ENCODE data around the gene CLPTM1.
A peak's percentile ranks its signal among the peaks of the same experiment; 100 is the strongest.
"Not testable (repeated sequence)": the region's sequence is repeated elsewhere in the genome, so short reads cannot be mapped to it uniquely, and the experiment has no call there.

The CLPTM1 gene

DNA sequence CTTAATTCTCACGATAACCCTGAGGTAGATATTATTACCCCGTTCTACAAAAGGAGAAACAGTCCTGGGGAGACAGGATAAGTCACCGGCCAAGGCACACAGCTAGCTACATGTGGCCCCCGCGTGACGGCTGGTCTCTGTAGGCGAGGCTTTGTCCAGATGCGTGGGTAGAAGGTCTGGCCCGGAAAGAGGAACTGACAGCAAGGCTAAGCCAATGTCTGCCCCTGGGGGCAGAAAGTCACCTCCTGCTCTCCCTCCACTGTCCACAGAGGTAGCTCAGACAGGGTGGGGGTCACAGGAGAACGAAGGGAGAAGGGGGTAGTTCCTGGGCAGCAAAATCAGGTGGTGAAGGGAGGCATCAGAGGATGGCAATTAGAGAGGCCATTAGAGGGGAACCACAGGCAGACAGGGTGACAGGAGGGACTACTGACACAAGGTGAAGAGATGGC, 11.4 kb upstream of the CLPTM1 start:
- peak; percentile 96 for DNase-seq

DNA sequence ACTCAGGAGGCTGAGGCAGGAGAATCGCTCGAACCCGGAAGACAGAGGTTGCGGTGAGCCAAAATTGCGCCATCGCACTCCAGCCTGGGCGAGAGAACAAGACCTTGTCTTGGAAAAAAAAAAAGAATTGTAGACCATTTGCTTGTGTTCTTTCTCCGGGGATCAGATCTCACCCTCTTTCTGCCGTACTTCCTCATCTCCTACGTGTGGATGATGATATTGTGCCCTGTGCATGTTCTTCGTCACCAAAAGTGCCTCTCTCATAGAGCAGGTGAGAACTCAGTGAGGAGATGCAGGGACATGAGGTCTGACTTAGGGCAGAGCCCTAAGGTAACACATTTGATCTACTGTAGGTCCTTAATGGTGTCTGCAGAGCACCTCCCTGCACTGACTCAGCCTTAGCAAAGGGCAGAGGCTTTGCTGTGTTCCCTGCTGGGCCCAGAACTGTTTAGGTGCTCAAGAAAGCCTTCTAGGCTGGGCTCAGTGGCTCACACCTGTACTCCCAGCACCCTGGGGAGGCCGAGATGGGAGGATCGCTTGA, 8.1 kb upstream of the CLPTM1 start:
- DNase-seq: no peak

DNA sequence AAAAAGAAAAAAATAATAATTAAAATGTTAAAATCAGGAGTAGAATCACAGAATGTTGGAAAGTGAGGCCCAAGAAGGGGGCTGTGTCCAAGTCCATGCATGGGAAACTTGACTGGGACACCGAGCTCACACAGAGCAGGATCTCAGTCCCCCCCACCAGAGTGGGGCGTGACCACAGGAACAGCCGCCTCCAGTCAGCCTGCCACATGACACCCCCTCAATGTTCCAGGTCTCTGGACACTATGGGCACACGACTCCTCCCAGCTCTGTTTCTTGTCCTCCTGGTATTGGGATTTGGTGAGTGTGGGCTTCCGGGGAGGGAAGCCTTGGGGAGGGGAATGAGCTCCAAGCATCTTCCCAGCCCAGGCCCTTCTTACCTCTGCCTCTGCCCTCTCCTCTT, 6.9 kb upstream of the CLPTM1 start:
- DNase-seq: no peak

DNA sequence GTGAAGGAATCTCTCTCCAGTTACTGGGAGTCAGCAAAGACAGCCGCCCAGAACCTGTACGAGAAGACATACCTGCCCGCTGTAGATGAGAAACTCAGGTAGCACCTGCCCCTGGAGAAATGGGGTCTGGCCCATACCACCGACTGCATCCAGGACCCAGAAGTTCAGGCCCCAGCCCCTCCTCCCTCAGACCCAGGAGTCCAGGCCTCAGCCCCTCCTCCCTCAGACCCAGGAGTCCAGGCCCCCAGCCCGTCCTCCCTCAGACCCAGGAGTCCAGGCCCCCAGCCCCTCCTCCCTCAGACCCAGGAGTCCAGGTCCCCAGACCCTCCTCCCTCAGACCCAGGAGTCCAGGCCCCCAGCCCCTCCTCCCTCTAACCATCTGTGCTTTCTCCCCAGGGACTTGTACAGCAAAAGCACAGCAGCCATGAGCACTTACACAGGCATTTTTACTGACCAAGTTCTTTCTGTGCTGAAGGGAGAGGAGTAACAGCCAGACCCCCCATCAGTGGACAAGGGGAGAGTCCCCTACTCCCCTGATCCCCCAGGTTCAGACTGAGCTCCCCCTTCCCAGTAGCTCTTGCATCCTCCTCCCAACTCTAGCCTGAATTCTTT, 6.3 kb upstream of the CLPTM1 start:
- DNase-seq: no peak

DNA sequence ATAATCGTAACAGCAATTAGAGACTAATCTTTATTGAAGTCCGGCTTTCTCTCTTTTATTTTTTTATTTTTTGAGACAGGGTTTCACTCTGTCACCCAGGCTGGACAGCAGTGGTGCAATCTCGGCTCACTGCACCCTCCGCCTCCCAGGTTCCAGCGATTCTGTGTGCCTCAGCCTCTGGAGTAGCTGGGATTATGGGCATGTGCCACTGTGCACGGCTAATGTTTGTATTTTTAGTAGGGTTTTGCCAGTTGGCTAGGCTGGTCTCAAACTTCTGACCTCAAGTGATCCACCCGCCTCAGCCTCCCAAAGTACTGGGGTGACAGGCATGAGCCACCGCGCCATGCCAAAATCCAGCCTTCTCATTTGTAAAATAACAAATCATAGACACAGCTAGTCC, 5.6 kb upstream of the CLPTM1 start:
- no peak for DNase-seq

DNA sequence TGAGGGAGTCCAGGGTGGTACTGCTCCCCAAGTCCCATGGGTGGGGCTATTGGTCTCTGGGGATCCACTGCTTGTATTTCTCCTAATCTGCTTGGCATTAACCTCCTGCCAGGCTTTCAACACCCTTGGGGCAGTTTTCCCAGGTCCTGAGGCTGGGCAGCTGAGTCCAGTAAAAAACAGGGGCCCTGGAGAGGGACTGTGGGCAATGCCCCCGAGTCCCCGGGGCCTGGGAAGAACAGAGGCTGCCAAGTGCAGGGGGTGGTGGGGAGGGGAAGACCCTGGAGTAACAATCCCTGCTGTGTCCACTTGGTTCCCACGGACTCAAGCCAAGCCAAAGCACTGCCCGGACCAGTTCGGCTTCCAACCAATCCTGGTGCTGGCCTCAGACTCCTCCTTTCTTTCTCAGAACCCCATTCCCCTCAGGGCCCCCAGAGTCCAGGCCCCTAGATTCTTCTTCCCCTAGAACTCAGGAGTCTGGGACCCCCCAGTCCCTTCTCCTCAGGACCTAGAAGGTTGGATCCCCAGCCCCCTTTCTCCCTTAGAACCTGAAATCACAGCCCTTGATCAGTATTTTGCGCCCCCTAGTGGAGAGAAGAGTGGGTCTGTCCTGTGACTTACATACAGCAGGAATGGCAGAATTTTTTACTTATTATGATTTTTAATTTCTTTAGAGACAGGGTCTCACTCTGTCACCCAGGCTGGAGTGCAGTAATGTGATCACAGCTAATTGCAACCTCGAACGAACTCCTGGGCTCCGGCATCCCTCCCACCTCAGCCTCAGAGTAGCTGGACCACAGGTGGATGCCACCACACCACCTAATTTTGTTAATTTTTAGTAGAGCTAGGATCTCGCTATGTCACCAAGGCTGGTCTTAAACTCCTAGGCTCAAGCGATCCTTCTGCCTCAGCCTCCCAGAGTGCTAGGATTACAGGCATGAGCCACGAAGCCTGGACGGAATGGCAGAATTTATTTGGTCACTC, 3.7 kb upstream of the CLPTM1 start:
- DNase-seq: peak; percentile 89

DNA sequence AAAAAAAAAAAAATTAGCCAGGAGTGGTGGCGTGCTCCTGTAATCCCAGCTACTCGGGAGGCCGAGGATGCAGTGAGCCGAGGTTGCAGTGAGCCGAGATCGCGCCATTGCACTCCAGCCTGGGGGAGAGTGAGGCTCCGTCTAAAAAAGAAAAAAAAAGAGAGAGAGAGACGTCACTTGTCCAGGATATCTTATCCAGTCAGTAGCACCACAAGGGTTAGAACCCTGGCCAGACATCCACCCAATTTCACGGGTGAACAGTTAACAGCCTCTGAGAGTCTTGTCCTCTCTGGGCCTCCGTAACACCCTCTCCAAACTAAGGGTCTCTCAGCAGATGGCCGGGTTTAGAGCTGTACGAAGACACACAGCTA, 917 bp upstream of the CLPTM1 start:
- DNase-seq: no peak

DNA sequence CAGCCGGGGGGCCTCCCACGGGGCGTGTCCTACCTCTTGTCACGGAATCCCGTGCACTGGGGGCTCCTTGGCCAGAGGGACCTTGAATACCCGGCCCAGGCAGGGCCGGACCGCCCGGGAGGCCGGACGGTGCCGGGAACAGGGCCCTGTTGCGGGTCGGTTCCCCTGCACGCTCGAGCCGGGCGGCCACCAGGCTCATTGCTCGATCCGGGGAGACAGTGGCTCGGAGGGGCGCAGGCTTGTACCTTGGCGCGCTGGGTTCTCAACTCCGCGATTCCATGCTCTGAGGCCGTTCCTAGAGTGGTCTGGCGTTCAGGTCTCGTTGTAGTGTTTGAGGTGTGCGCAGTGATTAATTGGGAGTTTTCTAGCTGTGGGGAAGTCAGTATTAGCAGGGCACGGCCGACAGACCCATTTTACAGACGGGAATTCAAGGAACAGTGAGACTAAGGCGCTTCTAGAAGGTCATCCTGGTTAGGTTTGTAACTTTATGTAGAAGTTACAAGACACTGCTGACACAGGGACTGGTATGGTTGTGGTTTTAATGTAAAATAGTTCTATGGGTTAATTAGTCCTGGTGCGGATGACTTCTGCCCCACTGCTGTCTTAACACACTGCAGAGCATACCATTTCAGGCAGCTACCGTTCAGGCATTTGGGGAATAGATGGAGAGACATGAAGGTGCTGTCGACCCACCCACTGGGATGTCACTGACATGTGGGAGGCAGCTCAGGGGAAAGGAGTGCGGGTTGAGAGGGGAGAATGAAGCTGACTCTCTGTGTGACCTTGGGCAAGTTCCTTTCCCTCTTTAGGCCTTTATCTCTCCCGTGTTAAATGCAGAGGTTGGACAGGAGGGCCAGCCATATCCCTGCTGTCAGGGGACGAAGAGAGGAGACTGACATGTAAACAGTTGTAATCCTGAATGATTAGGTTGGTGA, 592 bp downstream of the CLPTM1 start:
- peak; percentile 38 for DNase-seq

DNA sequence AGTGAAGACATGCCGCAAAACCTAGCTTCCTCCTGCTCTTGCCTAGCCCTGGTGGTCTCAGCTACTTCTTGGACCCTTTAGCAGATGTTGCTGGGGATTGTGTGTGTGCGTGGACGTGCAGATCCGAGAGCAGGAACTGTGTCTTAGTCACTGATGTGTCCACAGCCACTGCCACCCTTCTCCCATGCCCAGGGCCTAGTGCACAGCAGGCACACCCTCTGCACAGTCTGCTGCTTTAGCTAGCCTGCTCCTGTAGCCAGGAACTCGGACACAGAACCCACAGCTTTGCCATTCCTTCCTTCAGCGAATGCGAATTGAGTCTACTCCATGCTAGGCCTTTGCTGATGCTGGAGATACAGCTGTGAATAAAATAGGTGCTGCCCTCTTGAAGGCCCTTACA, 2.3 kb downstream of the CLPTM1 start:
- no peak for DNase-seq

DNA sequence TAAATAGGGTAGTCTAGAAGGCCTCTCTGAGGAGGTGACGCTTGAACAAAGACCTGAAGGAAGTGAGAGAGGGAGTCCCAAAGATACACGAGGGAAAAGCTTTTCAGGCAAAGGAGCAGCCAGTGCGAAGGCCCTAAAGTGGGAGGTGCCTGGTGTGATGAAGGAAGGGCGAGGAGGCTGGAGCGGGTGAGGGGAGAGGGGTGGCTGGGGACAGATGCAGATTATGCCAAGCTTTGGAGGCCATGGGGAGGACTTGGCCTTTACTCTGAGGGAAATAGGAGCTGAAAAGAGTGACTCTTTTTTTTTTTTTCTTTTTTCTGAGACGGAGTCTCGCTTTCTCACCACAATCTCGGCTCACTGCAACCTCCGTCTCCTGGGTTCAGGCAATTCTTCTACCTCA, 2.9 kb downstream of the CLPTM1 start:
- no peak for DNase-seq

DNA sequence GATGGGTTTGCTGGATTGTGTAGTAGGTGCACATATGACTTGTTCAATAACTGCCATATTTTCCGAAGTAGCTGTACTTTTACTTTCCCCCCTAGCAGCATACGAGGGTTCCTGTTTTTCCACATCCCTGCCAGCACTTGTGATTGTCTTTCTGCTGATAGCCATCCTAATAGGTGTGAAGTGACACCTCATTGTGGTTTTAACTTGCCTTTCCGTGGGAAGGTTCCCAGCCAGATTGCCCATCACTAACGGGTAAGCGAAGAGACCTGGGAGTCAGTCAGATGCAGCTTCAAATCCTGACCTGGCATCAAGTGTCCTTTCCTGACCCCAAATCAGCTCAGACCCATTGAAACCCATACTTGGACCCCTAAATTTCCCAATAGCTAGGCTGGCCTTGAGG, 4.5 kb downstream of the CLPTM1 start:
- no peak for DNase-seq

DNA sequence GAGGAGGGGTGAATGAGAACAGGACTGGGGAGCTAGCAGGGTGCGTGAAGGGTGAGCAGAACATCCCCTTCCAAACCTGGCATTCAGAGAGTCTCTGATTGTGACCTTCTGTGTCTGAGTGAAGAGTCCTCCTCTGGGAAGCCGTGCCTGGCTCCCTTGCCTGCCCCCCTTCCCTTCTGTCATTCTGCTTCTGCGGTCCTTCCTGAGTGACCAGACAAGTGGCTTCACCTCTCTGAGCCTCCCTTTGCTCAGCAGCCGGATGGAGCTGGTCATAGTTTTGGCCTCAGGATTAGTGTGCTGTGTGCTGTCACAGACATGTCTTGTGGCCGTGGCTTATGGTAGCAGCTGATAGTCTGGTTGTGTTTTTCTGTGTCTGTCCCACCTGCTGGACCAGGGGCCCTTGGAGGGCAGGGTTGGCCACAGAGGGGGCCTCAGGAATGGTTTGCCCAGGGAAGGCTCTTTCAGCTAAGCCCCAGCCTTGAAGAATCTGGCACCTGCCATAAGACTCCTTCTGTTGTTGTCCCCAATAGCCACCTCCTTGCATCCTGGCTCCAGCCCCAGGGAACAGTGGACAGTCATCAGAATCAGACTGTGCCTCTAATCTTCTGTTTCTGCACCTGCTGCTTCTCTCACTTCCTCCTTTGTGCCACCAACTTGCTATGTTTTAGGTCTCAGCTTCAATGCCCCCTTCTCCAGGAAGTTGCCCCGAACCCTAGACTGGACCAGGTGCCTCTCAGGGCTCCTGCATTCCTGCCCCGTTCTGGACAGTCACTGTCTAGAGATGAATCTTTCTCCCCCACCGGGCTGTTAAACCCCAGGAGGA, 5.9 kb downstream of the CLPTM1 start:
- no peak for DNase-seq

DNA sequence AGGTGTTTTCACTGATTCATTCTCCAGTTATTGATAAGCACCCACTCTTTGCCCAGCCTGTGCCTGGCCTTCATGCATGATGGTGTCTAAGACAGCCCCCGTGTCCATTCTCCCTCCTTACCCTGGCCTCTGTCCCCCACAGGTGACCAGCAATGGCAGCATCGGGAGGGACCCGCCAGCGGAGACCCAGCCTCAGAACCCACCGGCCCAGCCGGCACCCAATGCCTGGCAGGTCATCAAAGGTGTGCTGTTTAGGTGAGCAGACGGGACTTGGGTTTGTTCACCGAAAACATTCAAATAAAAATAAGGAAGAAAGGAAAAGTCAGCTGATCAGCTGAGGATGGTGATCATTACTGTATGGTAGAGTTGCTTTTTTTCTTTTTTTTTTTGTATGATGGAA, 6.6 kb downstream of the CLPTM1 start:
- no peak for DNase-seq

DNA sequence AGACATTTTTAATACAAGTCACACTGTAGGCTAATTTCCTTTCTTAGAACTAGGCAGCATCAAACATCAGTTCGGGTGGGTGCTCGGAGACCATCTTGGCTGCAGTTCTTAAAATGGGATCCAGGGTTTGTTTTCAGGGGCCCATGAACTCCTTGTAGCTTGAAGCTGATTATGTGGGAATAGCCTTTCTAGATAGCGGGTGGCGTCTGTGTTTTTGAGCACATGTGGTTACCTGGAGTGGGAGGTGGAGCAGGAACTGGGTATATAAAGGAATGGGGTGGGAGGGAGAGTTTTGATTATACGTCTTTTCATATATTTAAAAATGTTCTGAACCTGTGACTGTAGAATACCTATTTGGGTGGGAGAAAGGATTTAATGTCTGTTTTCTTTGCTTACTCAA, 12.9 kb downstream of the CLPTM1 start:
- DNase-seq: no peak

DNA sequence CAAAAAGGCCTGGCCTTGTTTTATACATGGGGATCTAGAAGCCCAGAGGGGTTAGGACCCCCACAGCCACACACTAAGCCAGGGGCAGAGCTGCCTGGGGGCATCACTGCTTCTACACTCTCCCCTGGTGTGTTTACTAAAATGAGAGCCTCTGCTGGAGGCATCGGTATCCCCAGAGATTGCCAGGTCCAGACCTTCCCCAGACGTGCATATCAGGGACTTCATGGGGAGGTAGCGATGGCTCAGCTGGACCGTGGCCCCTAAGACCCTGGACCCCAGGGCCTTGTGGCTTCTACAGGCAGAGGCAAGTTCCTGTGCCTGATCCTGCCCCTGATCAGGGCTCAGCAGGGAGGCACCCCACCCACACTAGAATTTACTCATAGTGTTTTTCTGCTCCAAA, 13.5 kb downstream of the CLPTM1 start:
- no peak for DNase-seq

DNA sequence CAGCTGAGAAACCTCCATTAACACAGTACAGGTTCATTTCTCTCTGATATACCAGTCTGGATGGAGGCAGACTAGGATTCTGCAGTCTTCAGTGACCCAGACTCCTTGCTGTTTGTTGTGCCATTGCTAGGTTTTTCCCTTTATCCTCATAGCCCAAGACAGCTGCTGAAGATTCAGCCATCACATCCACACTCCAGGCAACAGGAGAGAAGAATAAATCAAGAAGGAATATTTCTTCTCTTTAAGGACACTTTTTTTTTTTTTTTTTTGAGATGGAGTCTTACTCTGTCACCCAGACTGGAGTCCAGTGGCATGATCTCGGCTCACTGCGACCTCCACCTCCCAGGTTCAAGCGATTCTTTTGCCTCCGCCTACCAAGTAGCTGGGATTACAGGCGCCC, 14.3 kb downstream of the CLPTM1 start:
- no peak for DNase-seq

DNA sequence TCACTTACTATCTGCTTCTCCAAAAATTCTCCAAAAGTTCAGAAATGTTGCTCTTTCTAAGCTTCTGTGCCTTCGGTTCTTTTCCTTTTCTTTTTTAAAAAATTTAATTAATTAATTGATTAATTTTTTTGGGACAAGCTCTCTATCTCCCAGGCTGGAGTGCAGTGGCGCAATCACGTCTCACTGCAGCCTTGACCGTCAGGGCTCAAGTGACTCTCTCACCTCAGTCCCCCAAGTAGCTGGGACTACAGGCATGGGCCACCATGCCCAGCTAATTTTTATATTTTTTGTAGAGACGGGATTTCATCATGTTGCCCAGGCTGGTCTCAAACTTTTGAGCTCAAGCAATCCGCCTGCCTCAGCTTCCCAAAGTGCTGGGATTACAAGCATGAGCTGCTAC, 16.3 kb downstream of the CLPTM1 start:
- DNase-seq: not testable (repeated sequence)

DNA sequence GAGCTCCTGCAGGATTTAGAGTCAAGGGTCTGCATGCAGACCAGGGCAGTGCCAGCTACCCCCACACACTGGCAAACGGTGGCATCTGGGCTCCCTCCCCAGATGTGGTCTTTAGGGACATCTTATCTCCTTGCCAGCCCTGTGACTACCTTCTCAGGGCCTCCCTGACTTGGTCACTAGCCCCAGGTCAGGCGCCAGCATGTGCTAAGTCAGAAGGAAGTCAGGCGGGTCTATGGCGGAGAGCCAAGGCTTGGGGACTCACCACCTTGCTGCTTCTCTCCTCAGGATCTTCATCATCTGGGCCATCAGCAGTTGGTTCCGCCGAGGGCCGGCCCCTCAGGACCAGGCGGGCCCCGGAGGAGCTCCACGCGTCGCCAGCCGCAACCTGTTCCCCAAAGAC, 17.6 kb downstream of the CLPTM1 start:
- DNase-seq: no peak

DNA sequence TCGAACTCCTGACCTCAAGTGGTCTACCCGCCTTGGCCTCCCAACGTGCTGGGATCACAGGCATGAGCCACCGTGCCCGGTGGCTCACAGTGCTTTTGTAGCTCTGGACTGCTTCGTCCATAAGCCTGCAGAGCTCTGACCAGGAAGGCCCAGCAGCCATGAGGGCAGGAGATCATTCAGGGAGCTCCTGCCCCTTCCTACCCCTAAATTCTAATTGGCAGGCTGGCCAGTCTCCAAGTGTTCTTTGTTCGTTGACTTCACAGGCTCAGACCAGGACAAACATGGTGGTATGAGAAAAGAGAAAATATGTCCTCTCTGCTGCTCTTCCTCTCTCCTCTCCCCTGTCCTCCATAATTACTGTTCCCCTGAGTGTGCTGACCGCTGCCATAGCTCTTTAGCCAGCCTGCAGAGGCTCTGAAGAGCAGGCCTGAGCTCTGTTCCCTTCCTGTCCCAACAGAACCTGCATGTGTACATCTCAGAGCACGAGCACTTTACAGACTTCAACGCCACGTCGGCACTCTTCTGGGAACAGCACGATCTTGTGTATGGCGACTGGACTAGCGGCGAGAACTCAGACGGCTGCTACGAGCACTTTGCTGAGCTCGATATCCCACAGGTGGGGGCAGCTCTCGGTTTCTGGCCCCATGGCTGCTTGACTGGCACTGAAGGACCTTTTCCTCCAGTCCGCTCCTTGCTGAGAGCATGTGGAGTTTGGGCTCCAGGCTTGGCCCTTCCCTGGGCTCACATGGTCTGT, 19.0 kb downstream of the CLPTM1 start:
- DNase-seq: no peak

DNA sequence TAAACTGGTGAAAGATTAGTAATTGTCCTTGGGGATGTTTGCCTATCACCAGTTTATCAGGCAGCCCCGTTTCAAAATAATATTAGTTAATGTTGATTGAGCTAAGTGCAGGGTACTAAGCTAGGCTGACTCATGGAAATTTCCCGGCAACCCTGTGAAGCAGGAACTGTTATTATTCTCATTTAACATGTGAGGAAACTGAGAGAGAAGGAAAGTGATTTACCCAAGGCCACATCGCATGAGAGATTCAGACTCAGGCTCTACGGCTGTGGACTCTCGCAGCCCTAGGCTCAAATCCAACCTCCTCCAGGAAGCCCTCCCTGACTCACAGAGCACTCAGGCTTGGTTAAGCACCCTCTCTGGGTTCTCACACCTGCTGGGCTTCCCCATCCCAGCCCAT, 19.7 kb downstream of the CLPTM1 start:
- no peak for DNase-seq

DNA sequence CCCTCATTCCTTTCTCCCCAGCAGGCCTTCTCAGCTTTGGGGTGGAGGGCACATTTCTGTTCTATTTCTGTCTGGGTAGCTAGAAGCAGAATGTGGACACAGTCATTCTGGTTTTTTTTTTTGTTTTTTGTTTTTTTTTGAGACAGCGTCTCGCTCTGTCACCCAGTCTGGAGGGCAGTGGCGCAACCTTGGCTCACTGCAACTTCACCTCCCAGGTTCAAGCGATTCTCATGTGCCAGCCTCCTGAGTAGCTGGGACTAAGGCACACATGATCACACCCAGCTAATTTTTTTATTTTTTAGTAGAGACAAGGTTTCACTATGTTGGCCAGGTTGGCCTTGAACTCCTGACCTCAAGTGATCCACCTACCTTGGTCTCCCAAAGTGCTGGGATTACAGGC, 20.3 kb downstream of the CLPTM1 start:
- DNase-seq: no peak

Data from OCI-M1 (cell line).